ENCODE measurements around the gene ESPL1.

ESPL1 gene

GRCh38 chr12:53340398-53340797 is 72.3 kb downstream of the ESPL1 start:
- H3K36me3 ChIP-seq (ENCODE audit: insufficient read depth, insufficient read length, low read length): no peaks in the 10 kb centered on the region
- no peaks in the 10 kb centered on the region for H3K9me3 ChIP-seq (ENCODE audit: insufficient read depth, low read length)
- H3K4me1 ChIP-seq (ENCODE audit: insufficient read depth, insufficient read length): peaks cover 23% of the 10 kb centered on the region
- H3K27me3 ChIP-seq (ENCODE audit: insufficient read depth, insufficient read length): peaks cover 12% of the 10 kb centered on the region
- no peak overlapping the region for H3K4me3 ChIP-seq (ENCODE audit: insufficient read length, low read depth)
- no peak for TF ChIP-seq ZNF274 (IDR thresholded peaks at IDR 0.05; ENCODE audit: low read depth, low read length)
- TF ChIP-seq SUZ12 (IDR thresholded peaks at IDR 0.05; ENCODE audit: extremely low read depth, insufficient read depth, insufficient read length): no peak
- TF ChIP-seq YY1 (IDR thresholded peaks at IDR 0.05; ENCODE audit: insufficient read depth, insufficient read length): no peak
- DNase-seq (ENCODE audit: low read depth, low spot score): no peak
- H3K9ac ChIP-seq (ENCODE audit: insufficient read length, low read depth): no peak overlapping the region

Measured in NT2/D1 (cell line).